Subcutaneous adipose tissue (tissue), 4 donors: ENCODE results near the gene SLC1A1. TPM values are rescaled to one million over a fixed set of nuclear protein-coding genes. Genes with fewer than 3 reads are reported as not detected.

ENCODE experiments used
- CTCF ChIP-seq: fragments of 450-650 bp; IDR thresholded peaks from one replicate; pipeline ENCODE4 v1.5.1; 2016; ENCODE audit warnings: low read depth, mild to moderate bottlenecking, control low read depth, antibody characterized with exemption, moderate library complexity
- total RNA-seq, 4 donors: library from RNA; depleted of rRNA; stranded (reverse); fragments of >200 nt; gene quantifications; one replicate each; pipeline ENCODE4 v1.1.0, GENCODE V29; 2016

Gene SLC1A1
- total RNA-seq, 4 donors from 2014 or later, result 4.4 to 7.5 (median 5.8) TPM

GRCh38 chr9:4495537-4495936 is 5.3 kb downstream of the SLC1A1 start:
- no peak for TF ChIP-seq CTCF

DNA sequence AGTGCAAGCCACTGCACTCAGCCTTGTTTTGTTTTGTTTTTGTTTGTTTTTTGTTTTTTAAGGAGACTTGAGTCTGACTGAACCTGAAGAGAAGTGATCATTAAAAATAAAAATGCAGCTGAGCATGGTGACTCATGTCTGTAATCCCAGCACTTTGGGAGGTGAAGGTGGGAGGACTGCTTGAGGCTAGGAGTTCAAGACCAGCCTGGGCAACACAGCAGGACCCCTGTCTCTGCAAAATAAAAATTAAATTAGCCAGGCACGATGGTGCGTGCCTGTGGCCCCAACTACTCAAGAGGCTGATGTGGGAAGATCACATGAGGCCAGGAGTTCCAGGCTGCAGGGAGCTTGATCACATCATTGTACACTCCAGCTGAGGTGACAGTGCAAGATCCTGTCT is 6.2 kb downstream of the SLC1A1 start:
- TF ChIP-seq CTCF, result no peak

DNA sequence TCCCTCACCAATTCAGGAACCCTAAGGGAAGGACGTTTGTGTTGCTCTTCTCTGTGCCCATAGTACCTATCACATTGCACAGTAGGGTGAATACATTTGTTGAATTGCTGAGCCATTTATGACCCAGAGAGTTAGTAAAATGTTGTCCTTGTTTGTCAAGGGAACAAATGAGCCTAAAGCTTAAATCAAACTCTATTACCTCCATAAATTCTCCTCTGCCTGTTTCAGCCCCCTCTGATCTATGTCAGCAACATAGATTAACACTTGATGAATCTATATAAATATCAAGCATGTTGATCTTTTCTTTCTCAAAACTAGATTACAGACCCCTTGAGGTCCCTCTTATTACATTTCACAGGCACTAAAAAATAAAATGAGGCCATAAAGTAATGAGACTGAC is 7.1 kb downstream of the SLC1A1 start:
- TF ChIP-seq CTCF, result no peak

GRCh38 chr9:4497855-4498254 is 7.6 kb downstream of the SLC1A1 start:
- no peak for TF ChIP-seq CTCF

- TF ChIP-seq CTCF, result no peak
These were observed 9.6 kb downstream of the SLC1A1 start for GRCh38 chr9:4499917-4500316.

DNA sequence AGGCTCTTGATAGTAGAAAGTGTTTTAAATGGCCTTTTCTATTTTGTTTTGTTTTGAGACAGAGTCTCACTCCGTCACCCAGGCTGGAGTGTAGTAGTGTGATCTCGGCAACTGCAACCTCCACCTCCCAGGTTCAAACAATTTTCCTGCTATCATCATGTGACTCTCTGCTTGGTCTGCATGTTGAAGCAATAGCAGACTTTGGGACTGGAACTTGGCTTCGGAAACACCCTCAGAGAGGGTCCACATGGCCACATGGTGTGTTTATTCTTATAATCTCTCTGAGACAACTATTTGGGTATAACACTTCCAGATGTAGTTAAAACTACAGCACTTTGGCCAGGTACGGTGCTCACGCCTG is 10.9 kb downstream of the SLC1A1 start:
- TF ChIP-seq CTCF, result no peak

DNA sequence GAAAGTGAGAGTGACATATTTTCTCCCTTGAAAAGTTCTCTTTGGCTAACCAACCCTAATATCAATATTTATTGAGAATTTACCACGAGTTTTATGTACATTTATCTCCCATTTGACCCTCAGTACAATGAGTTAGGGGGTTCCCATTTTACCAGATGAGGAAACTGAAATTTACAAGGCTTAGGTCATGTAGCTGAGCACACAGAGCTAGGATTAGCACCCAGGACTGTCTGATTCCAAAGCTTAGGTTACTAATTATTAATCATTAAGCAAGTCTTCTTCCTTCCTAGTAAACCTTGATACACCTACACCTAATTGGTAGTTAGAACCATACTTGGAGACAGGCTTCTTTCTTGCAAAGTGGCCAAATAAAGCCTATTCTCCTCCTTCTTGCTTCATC is 12.2 kb downstream of the SLC1A1 start:
- TF ChIP-seq CTCF, result no peak

DNA sequence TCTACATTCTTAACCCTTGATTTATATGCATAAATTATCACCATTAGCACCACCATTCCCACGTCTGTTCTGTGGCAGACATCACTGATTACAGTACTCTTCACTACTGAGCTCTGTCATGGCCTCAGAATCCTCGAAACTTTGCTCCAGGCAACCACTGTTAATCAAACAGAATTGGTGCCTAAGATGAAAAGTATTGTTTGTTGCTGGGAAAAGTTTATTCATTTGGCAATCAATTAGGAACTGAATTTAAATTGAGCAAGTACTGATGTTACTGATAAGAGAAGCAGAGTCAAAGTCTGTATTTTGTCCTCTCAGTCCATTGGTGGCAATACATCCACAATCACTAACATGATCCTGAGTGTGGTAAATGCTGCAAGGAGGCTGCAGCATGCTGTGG is 12.8 kb downstream of the SLC1A1 start:
- no peak for TF ChIP-seq CTCF
